Activated CD4-positive, alpha-beta memory T cell treated with anti-CD3 and anti-CD28 coated beads for 36 hours (primary cell): ENCODE measurements around the gene CTXND1. TPM values are rescaled to one million over a fixed set of nuclear protein-coding genes. Genes with fewer than 3 reads are reported as not detected.

ENCODE experiments used
- CTCF ChIA-PET: fragments of 350-600 bp; sonication (Branson Sonifier 250); formaldehyde crosslinking; loops from one replicate; lab custom pipeline; 2021; ENCODE audit warnings: antibody characterized with exemption, inconsistent platforms; lab: Charles Lee
- POLR2A ChIA-PET: fragments of 350-600 bp; sonication (Branson Sonifier 250); formaldehyde crosslinking; loops from one replicate; lab custom pipeline; 2021; ENCODE audit warnings: antibody characterized with exemption; lab: Charles Lee
- DNase-seq: peaks from one replicate; pipeline ENCODE4 v3.0.0-alpha.2; 2020
- H3K27ac Mint-ChIP-seq: one replicate; pipeline ENCODE4 v1.8.0; 2021; ENCODE audit warnings: mixed read lengths
- H3K27me3 Mint-ChIP-seq: one replicate; pipeline ENCODE4 v1.8.0; 2021; ENCODE audit warnings: mixed read lengths
- H3K36me3 Mint-ChIP-seq: one replicate; pipeline ENCODE4 v1.8.0; 2021; ENCODE audit warnings: mixed read lengths
- H3K4me1 Mint-ChIP-seq: one replicate; pipeline ENCODE4 v1.8.0; 2021; ENCODE audit warnings: low read depth, mixed read lengths
- H3K4me3 Mint-ChIP-seq: one replicate; pipeline ENCODE4 v1.8.0; 2021; ENCODE audit warnings: mild to moderate bottlenecking, mixed read lengths
- H3K9me3 Mint-ChIP-seq: one replicate; pipeline ENCODE4 v1.8.0; 2021; ENCODE audit warnings: mixed read lengths
- intact Hi-C: fragments of 100-400 bp; cut with micrococcal nuclease; formaldehyde crosslinking; loops from one replicate; pipeline ENCODE4 v1.15.1; 2023
- total RNA-seq, 2 experiments: library from RNA; stranded (reverse); gene quantifications; one replicate each; pipeline ENCODE4 v1.2.3, GENCODE V29; 2021

Gene CTXND1
- total RNA-seq, 2 experiments from 2014 or later, result not detected

DNA sequence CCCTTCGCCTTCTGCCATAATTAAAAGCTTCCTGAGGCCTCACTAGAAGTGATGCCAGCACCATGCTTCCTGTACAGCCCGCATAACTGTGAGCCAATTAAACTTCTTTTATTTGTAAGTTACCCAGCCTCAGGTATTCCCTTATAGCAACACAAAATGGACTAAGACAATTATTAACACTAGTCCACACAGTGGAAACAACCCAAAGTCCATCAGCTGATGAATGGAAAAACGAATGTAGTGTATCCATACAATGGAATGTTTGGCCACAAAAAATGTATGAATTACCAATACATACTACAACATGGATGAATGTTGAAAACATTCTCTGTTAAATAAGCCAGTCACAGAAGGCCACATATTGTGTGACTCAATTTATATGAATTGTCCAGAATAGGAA, 22.5 kb upstream of the CTXND1 start:
- Mint-ChIP-seq H3K27ac (no peak overlapping the region), H3K27me3 (peaks cover 10% of the 10 kb centered on the region), H3K4me1 (no peaks in the 10 kb centered on the region), H3K4me3 (no peak overlapping the region), H3K9me3 (no peaks in the 10 kb centered on the region), H3K36me3 (no peaks in the 10 kb centered on the region)
- no peak for DNase-seq
- intact Hi-C loops, result no loop called here
- CTCF ChIA-PET, result no interaction called here
- POLR2A ChIA-PET, result no interaction called here

DNA sequence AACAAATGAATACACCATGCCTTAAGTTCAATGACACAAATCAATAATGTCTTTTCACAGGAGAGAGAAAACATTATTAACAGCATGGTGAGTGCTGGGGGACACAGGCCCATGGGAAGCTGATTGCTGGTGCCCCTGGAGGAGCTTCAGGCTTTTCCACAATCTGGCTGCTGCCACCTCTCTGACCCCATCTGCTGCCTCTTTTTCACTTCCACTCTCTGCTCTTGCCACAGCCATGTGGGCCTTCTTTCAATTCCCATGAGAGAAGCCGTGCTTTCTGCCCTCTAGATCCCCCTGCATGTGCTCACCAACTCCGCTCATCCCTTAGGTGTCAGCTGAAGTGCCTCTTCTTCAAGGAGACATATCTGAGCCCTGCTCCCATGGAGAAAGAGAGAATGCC, 21.0 kb upstream of the CTXND1 start:
- no peak for DNase-seq
- intact Hi-C loops, result no loop called here
- Mint-ChIP-seq H3K27ac (no peak overlapping the region), H3K4me1 (no peaks in the 10 kb centered on the region), H3K4me3 (no peak overlapping the region), H3K27me3 (peaks cover 13% of the 10 kb centered on the region), H3K36me3 (no peaks in the 10 kb centered on the region), H3K9me3 (no peaks in the 10 kb centered on the region)
- POLR2A ChIA-PET, result no interaction called here
- CTCF ChIA-PET, result no interaction called here

DNA sequence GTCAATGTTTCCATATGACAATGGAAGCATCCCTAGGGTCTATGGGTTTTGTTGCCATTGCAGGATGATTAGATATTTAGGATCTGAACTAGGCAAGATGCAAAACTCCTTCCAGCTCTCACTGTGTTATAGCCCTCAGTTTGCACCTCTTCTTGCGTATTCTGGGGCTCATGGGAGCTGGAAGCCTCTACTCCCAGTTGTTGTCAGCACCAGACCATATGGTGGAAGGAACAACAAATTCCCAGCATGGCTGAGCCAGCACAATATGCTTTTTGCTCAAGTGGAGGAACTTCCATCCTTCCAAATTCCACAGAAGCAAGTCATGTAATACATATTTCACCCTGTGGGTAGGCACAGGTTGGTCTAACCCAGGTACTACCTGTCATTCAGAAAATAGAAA, 18.5 kb upstream of the CTXND1 start:
- no peaks in the 10 kb centered on the region for H3K36me3 Mint-ChIP-seq
- no peak overlapping the region for H3K27ac Mint-ChIP-seq
- H3K4me1 Mint-ChIP-seq, result no peaks in the 10 kb centered on the region
- CTCF ChIA-PET, result no interaction called here
- no peaks in the 10 kb centered on the region for H3K9me3 Mint-ChIP-seq
- peaks cover 19% of the 10 kb centered on the region for H3K27me3 Mint-ChIP-seq
- no peak overlapping the region for H3K4me3 Mint-ChIP-seq
- no peak for DNase-seq
- POLR2A ChIA-PET, result no interaction called here
- intact Hi-C loops, result no loop called here

DNA sequence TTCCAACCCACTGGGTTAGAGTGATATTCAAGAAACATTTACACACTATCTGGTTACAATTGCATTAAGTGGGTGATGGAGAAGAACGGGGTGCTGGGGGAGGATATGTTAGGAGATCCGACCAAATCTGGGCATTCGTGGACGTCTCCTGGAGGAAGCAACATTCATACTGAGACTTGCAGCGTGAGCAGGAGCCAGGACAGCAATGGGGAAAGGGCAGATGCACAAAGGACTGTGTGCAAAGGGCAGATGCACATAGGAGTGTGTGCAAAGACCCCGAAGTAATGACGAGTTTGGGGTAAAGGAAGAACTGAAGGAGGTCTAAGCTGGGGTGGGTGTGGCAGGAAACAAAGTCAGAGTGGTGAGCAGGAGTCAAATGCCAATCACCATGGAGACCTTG, 16.1 kb upstream of the CTXND1 start:
- Mint-ChIP-seq H3K4me1 (no peaks in the 10 kb centered on the region), H3K36me3 (no peaks in the 10 kb centered on the region), H3K9me3 (no peaks in the 10 kb centered on the region), H3K4me3 (no peak overlapping the region), H3K27me3 (peaks cover 13% of the 10 kb centered on the region), H3K27ac (no peak overlapping the region)
- CTCF ChIA-PET, result no interaction called here
- POLR2A ChIA-PET, result no interaction called here
- intact Hi-C loops, result no loop called here
- no peak for DNase-seq

DNA sequence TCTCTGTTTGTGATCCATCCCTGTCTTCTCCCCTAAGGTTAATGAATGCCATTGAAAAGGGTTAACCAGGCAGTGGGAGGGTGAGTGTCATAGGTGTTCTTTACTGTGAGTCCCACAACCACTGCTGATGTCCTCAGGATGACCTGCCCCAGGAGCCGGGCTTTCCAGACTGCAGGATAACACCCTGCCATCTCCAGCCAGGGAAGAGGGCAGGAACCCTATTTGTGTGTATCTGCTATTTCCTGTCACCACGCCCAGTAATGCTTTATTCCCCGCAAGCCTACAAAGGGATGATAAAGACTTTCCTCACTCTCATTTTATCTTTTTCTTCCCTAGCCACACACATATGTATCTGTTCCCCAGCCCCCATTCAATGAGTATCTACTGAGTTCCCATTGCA, 15.6 kb upstream of the CTXND1 start:
- DNase-seq, result no peak
- intact Hi-C loops, result no loop called here
- Mint-ChIP-seq H3K27me3 (peaks cover 13% of the 10 kb centered on the region), H3K9me3 (no peaks in the 10 kb centered on the region), H3K27ac (no peak overlapping the region), H3K4me3 (no peak overlapping the region), H3K4me1 (no peaks in the 10 kb centered on the region), H3K36me3 (no peaks in the 10 kb centered on the region)
- ChIA-PET CTCF (no interaction called here), POLR2A (no interaction called here)

DNA sequence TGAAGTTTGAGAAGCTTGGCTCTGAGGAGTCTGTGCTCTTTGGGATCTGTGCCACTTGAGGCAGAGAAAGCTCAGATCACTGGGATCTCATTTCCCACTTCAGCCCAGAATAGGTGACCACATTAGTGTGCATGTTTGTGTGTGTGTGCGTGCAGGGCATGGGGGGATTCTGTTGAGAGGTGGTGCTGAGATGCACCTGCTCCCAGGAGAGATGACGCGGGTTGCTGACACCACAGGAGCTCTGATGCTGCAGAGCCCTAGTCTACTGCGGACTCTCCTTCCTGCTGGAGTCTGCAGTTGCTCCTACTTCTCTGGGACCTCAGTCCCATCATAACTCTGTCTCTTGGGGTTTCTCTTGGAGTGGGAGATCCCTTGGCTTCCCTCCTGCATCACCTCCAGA, 14.7 kb upstream of the CTXND1 start:
- Mint-ChIP-seq H3K27ac (no peak overlapping the region), H3K36me3 (no peaks in the 10 kb centered on the region), H3K4me3 (no peak overlapping the region), H3K27me3 (peaks cover 15% of the 10 kb centered on the region), H3K4me1 (no peaks in the 10 kb centered on the region), H3K9me3 (no peaks in the 10 kb centered on the region)
- POLR2A ChIA-PET, result no interaction called here
- DNase-seq, result no peak
- intact Hi-C loops, result no loop called here
- CTCF ChIA-PET, result no interaction called here

DNA sequence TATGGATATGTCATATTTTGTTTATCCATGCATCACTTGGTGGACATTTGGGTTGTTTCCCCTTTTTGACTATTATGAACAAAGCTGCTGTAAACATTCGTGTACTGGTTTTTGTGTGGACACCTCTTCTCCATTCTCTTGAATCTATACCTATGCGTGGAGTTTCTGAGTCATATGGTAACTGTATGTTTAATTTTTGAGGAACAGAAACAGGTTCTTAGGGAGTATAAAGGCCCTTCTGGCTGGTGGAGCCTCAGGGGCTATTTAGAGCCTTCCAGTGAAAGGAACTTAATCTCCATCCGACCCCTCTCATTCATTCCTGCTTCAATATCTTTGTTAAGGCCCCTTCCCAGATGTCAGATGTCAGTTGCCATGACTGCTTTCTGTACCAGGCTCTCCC, 14.1 kb upstream of the CTXND1 start:
- no peak for DNase-seq
- Mint-ChIP-seq H3K9me3 (no peaks in the 10 kb centered on the region), H3K27me3 (peaks cover 13% of the 10 kb centered on the region), H3K36me3 (no peaks in the 10 kb centered on the region), H3K4me3 (no peak overlapping the region), H3K27ac (no peak overlapping the region), H3K4me1 (no peaks in the 10 kb centered on the region)
- CTCF ChIA-PET, result no interaction called here
- POLR2A ChIA-PET, result no interaction called here
- intact Hi-C loops, result no loop called here

DNA sequence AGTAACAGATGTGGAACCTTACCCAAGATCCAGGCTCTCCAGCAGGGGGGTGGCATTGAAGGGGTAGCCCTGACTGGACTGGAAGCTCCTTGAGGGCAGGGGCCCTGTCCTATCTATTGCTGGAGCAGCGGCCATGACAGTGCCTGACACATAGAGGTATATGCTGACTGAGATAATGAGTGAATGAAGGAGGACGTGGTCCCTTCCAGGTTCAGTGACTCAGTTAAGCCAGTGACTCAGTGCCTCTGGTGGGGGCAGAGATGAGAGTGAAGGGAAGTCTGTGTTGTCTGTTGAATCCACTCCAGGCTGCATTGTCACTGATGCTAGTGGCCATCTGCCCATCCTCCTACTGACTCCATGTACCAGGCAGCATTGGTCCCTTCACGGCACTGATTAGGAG, 13.0 kb upstream of the CTXND1 start:
- H3K9me3 Mint-ChIP-seq, result no peaks in the 10 kb centered on the region
- no peak overlapping the region for H3K27ac Mint-ChIP-seq
- POLR2A ChIA-PET, result no interaction called here
- H3K36me3 Mint-ChIP-seq, result no peaks in the 10 kb centered on the region
- intact Hi-C loops, result no loop called here
- peak; percentile 50 for DNase-seq
- H3K27me3 Mint-ChIP-seq, result peaks cover 14% of the 10 kb centered on the region
- H3K4me3 Mint-ChIP-seq, result no peak overlapping the region
- CTCF ChIA-PET, result no interaction called here
- no peaks in the 10 kb centered on the region for H3K4me1 Mint-ChIP-seq

DNA sequence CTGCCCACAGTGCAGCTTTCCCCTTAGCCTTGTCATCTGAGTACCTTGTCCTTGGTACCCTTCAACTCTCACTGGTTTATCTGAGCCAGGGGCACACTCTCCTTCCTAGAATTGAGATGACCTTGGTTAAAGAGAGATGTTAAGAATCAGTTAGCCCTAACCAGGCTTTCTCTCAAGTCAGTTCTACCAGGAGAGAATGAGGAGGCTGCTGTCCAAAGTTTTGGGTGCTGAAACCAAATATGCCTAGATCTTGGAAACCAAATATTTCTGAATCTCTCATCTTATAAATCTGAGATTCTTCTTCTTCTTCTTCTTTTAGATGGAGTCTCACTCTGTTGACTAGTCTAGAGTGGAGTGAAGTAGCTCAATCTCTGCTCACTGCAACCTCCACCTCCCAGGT, 12.0 kb upstream of the CTXND1 start:
- ChIA-PET CTCF (no interaction called here), POLR2A (no interaction called here)
- Mint-ChIP-seq H3K4me3 (no peak overlapping the region), H3K36me3 (no peaks in the 10 kb centered on the region), H3K9me3 (no peaks in the 10 kb centered on the region), H3K27me3 (peaks cover 21% of the 10 kb centered on the region), H3K4me1 (no peaks in the 10 kb centered on the region), H3K27ac (no peak overlapping the region)
- intact Hi-C loops, result no loop called here
- no peak for DNase-seq

DNA sequence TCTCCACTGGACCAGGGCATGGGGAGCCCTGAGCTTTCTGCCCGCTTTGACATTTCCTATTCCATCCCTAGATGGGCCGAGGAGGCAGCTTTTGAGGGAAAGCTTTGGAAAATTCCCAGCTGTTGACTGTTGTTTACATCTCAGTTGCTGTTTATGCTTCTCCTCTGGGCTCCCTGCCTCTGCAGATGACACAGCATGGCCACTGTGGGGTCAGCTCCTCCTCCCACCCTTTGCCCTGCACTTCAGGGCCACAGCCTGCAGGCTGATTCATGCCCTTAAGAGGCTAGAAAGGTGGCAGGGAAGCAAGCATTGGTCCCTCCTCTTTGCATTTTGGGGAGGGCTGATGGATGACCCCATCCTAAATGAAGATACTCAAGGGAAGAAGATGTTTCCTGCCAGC, 8.5 kb upstream of the CTXND1 start:
- ChIA-PET CTCF (no interaction called here), POLR2A (no interaction called here)
- Mint-ChIP-seq H3K4me1 (no peaks in the 10 kb centered on the region), H3K27ac (no peak overlapping the region), H3K27me3 (peaks cover 19% of the 10 kb centered on the region), H3K4me3 (no peak overlapping the region), H3K36me3 (no peaks in the 10 kb centered on the region), H3K9me3 (no peaks in the 10 kb centered on the region)
- no peak for DNase-seq
- intact Hi-C loops, result no loop called here

DNA sequence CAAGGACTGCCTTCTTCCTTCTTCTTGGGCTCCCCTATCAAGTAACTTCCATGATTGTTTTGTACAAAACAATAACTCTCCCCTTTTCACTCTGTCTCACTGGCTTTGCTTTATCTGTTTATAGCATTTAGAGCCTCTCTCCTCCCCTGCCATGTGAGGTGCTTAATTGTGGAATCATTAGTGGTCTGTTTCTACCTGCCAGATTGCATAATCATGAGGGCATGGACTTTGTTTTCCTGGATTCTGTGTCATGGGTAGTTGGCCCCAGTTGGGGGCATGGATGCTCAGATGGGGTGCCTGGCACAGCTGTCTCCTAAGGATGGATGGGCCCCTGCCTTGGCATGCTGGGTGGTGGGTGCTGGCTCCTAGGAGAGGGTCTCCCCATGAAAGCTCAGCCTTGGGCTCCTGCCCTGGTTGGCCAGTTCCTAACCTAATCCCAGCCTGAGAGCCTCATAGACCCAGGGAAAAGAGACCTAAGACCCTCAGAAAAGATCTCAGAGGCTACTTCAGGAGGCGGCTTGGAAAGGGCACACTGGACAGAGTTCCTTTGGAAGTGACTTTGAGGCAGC, 8.0 kb upstream of the CTXND1 start:
- ChIA-PET CTCF (no interaction called here), POLR2A (no interaction called here)
- Mint-ChIP-seq H3K27me3 (peaks cover 21% of the 10 kb centered on the region), H3K4me3 (no peak overlapping the region), H3K4me1 (no peaks in the 10 kb centered on the region), H3K9me3 (no peaks in the 10 kb centered on the region), H3K36me3 (no peaks in the 10 kb centered on the region), H3K27ac (no peak overlapping the region)
- DNase-seq, result no peak
- intact Hi-C loops, result no loop called here

DNA sequence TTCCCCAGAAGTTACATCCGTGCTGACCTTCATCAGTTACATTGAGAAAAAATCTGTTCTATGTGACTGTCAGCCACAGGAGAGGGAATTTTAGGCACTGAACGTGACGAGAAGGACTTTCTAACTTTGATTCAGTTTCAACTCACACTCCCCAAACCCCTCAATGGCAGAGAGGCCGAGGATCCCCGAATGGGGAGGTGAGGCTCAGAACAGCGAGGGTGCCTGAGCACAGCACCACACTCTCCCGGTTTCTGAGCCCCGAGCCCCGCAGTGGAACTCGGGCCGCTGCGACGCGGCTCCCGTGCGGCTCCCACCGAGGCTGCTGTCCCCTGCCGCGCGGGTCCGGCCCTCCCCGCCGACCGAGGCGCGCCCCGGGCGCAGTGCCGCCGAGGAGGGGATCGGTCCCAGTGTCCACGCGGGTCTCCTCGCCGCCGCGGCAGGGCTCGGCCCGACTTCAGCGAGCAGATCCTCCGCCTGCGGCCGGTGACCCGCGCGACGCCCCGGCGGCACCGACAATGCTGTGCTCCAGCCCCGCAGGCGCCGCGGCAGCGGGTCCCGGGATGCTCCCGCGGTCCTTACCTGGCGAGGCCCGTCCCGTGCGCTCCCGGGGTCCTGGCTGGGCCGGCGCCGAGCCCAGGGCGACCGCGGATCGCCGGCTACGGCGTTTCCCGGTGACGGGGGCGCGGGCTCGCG, 439 bp downstream of the CTXND1 start:
- Mint-ChIP-seq H3K9me3 (no peaks in the 10 kb centered on the region), H3K27ac (no peak overlapping the region), H3K36me3 (no peaks in the 10 kb centered on the region), H3K4me1 (peaks cover 7% of the 10 kb centered on the region), H3K4me3 (no peak overlapping the region), H3K27me3 (peaks cover 55% of the 10 kb centered on the region)
- intact Hi-C loops, result no loop called here
- no peak for DNase-seq
- ChIA-PET CTCF (no interaction called here), POLR2A (no interaction called here)
